ENCODE measurements around the gene OR4B1. TPM values are rescaled to one million over a fixed set of nuclear protein-coding genes. Genes with fewer than 3 reads are reported as not detected.
"Not testable (repeated sequence)": the region's sequence is repeated elsewhere in the genome, so short reads cannot be mapped to it uniquely, and the experiment has no call there.

Gene OR4B1
- total RNA-seq, result not detected
- long read RNA-seq, result 0 reads

- DNase-seq (no peak), ATAC-seq (no peak)
- intact Hi-C loops (cut with micrococcal nuclease), result no loop called here
Observed at GRCh38 chr11:48216510-48216909, at the start of gene OR4B1. OR4B1 (plus strand) TSS chr11:48216810; CDS start chr11:48216810, 0 bp downstream.

GRCh38 chr11:48167380-48167779 is 49.2 kb upstream of the OR4B1 start:
- ATAC-seq, result no peak
- DNase-seq, result no peak
- intact Hi-C loops (cut with micrococcal nuclease), result no loop called here

GRCh38 chr11:48168815-48169214 is 47.8 kb upstream of the OR4B1 start:
- no peak for DNase-seq
- intact Hi-C loops (cut with micrococcal nuclease), result no loop called here

GRCh38 chr11:48169259-48169658 is 47.4 kb upstream of the OR4B1 start:
- intact Hi-C loops (cut with micrococcal nuclease), result no loop called here
- DNase-seq (peak; percentile 33), ATAC-seq (peak; percentile 23)

More at GRCh38 chr11:48168815-48169214, 47.8 kb upstream of the OR4B1 start:
- ATAC-seq, result no peak

- peak; percentile 86 for ATAC-seq
- DNase-seq, result peak; percentile 75
- intact Hi-C loops (cut with micrococcal nuclease), result no loop called here
Observed at GRCh38 chr11:48169717-48170116, 46.9 kb upstream of the OR4B1 start.

GRCh38 chr11:48170241-48171233 is 46.1 kb upstream of the OR4B1 start:
- ATAC-seq, result peak; percentile 51
- peak; percentile 40 for DNase-seq
- intact Hi-C loops (cut with micrococcal nuclease), result no loop called here

- DNase-seq (peak; percentile 74), ATAC-seq (peak; percentile 69)
- intact Hi-C loops (cut with micrococcal nuclease), result no loop called here
Observed at GRCh38 chr11:48172818-48173609, 43.6 kb upstream of the OR4B1 start.

GRCh38 chr11:48177661-48178060 is 38.9 kb upstream of the OR4B1 start:
- peak; percentile 54 for DNase-seq
- intact Hi-C loops (cut with micrococcal nuclease), result no loop called here
- peak; percentile 76 for ATAC-seq

- intact Hi-C loops (cut with micrococcal nuclease), result no loop called here
- ATAC-seq (no peak), DNase-seq (no peak)
Observed at GRCh38 chr11:48180627-48181026, 36.0 kb upstream of the OR4B1 start.

- intact Hi-C loops (cut with micrococcal nuclease), result no loop called here
- DNase-seq (peak; percentile 37), ATAC-seq (peak; percentile 98)
Observed at GRCh38 chr11:48182860-48183526, 33.6 kb upstream of the OR4B1 start.

GRCh38 chr11:48184452-48184851 is 32.2 kb upstream of the OR4B1 start:
- DNase-seq, result no peak
- intact Hi-C loops (cut with micrococcal nuclease), result no loop called here
- no peak for ATAC-seq

GRCh38 chr11:48190906-48191654 is 25.5 kb upstream of the OR4B1 start:
- DNase-seq; ATAC-seq; intact Hi-C loops (cut with micrococcal nuclease): not testable (repeated sequence)

- no peak for ATAC-seq
- intact Hi-C loops (cut with micrococcal nuclease), result no loop called here
- no peak for DNase-seq
Observed at GRCh38 chr11:48193876-48194275, 22.7 kb upstream of the OR4B1 start.

- DNase-seq (no peak), ATAC-seq (no peak)
- intact Hi-C loops (cut with micrococcal nuclease), result no loop called here
Observed at GRCh38 chr11:48207881-48208280, 8.7 kb upstream of the OR4B1 start.

- ATAC-seq (no peak), DNase-seq (peak; percentile 27)
- intact Hi-C loops (cut with micrococcal nuclease), result no loop called here
Observed at GRCh38 chr11:48210052-48210451, 6.6 kb upstream of the OR4B1 start.

GRCh38 chr11:48228761-48229160 is 12.2 kb downstream of the OR4B1 start:
- DNase-seq, result no peak
- intact Hi-C loops (cut with micrococcal nuclease), result no loop called here
- ATAC-seq, result no peak

- ATAC-seq; intact Hi-C loops (cut with micrococcal nuclease); DNase-seq: not testable (repeated sequence)
Observed at GRCh38 chr11:48230057-48230456, 13.4 kb downstream of the OR4B1 start.

- DNase-seq (no peak), ATAC-seq (no peak)
- intact Hi-C loops (cut with micrococcal nuclease), result no loop called here
Observed at GRCh38 chr11:48237727-48238126, 21.1 kb downstream of the OR4B1 start.

- intact Hi-C loops (cut with micrococcal nuclease), result no loop called here
Observed at GRCh38 chr11:48242501-48242900, 25.9 kb downstream of the OR4B1 start.

More at GRCh38 chr11:48242501-48242900, 25.9 kb downstream of the OR4B1 start:
- ATAC-seq (no peak), DNase-seq (no peak)
